A673 (cell line): Measurements from ENCODE around the gene MYO5B. TPM values are rescaled to one million over a fixed set of nuclear protein-coding genes. Genes with fewer than 3 reads are reported as not detected.

Source experiments
- BruUV-seq: library from RNA; stranded (reverse); fragments of 400-500 nt; replicated peaks from 2 replicates; lab custom pipeline; 2021; lab: Mats Ljungman, UMichigan
- CTCF ChIA-PET: fragments of 300-600 bp; sonication (Branson Sonifier 250); formaldehyde crosslinking; loops from one replicate; lab custom pipeline; 2022; ENCODE audit warnings: antibody characterized with exemption; lab: Charles Lee
- POLR2A ChIA-PET: fragments of 300-600 bp; sonication (Branson Sonifier 250); formaldehyde crosslinking; loops from one replicate; lab custom pipeline; 2022; ENCODE audit warnings: antibody characterized with exemption; ENCODE audit not compliant: low non-redundant PET; lab: Charles Lee
- DNase-seq: peaks from one replicate; pipeline ENCODE4 v3.0.0-alpha.2; 2015; ENCODE audit warnings: low spot score
- H3K27ac ChIP-seq: fragments of 200-600 bp; sonication (generic); 2 replicates; pipeline ENCODE4 v1.5.1; 2016; ENCODE audit warnings: mixed run types, low read depth, mild to moderate bottlenecking, mixed read lengths, antibody characterized with exemption, low read length; ENCODE audit not compliant: poor library complexity, severe bottlenecking
- H3K27me3 ChIP-seq: fragments of 200-600 bp; sonication (generic); replicated peaks from 2 replicates; pipeline ENCODE4 v1.6.1; 2017; ENCODE audit warnings: mixed run types, low read depth, mild to moderate bottlenecking, mixed read lengths, antibody characterized with exemption, low read length; ENCODE audit not compliant: insufficient read depth, poor library complexity
- H3K36me3 ChIP-seq: fragments of 200-600 bp; sonication (generic); 2 replicates; pipeline ENCODE4 v1.6.1; 2016; ENCODE audit warnings: mixed run types, mild to moderate bottlenecking, mixed read lengths, antibody characterized with exemption, low read length; ENCODE audit not compliant: insufficient read depth, poor library complexity, severe bottlenecking
- H3K4me1 ChIP-seq: fragments of 200-600 bp; sonication (generic); 2 replicates; pipeline ENCODE4 v1.6.1; 2017; ENCODE audit warnings: mixed run types, mild to moderate bottlenecking, mixed read lengths, antibody characterized with exemption, low read length; ENCODE audit not compliant: insufficient read depth, poor library complexity, severe bottlenecking
- H3K4me3 ChIP-seq: fragments of 200-600 bp; sonication (generic); 2 replicates; pipeline ENCODE4 v1.5.1; 2016; ENCODE audit warnings: low read depth, mixed run types, mild to moderate bottlenecking, mixed read lengths, low read length; ENCODE audit not compliant: poor library complexity, severe bottlenecking
- H3K9me3 ChIP-seq: fragments of 200-600 bp; sonication (generic); 2 replicates; pipeline ENCODE4 v1.6.1; 2016; ENCODE audit warnings: mixed run types, low read depth, mild to moderate bottlenecking, mixed read lengths, antibody characterized with exemption, low read length; ENCODE audit not compliant: poor library complexity, severe bottlenecking
- CTCF ChIP-seq: fragments of 300-800, 200-600 bp; sonication (generic); conservative IDR thresholded peaks from 2 replicates; pipeline ENCODE4 v1.5.1; 2017; ENCODE audit warnings: low read depth, mild to moderate bottlenecking, antibody characterized with exemption, low read length, moderate library complexity, mixed read lengths
- EZH2 ChIP-seq: fragments of 200-600 bp; sonication (generic); IDR thresholded peaks from 2 replicates; pipeline ENCODE4 v1.6.1; 2017; ENCODE audit warnings: borderline replicate concordance, low read depth, mild to moderate bottlenecking, mixed read lengths, antibody characterized with exemption, low read length; ENCODE audit not compliant: poor library complexity, severe bottlenecking
- intact Hi-C: fragments of 100-400 bp; cut with micrococcal nuclease; formaldehyde crosslinking; loops from one replicate; pipeline ENCODE4 v1.10.0; 2022; ENCODE audit not compliant: unreplicated experiment
- total RNA-seq: library from RNA; stranded (reverse); gene quantifications from 2 replicates; pipeline ENCODE4 v1.2.3, GENCODE V29; 2021

MYO5B gene
- total RNA-seq, 1 experiment from 2014 or later, result 0.30 TPM

- CTCF ChIA-PET, result no interaction called here
- no TSS peak for BruUV-seq
- POLR2A ChIA-PET, result no interaction called here
- Histone ChIP-seq H3K4me1 (no peaks in the 10 kb centered on the region), H3K4me3 (no peak overlapping the region), H3K27ac (no peak overlapping the region), H3K9me3 (no peaks in the 10 kb centered on the region), H3K36me3 (no peaks in the 10 kb centered on the region), H3K27me3 (peaks cover 28% of the 10 kb centered on the region)
- no peak for DNase-seq
- intact Hi-C loops, result no loop called here
- no peak for TF ChIP-seq EZH2
- TF ChIP-seq CTCF, result no peak
These were observed 28.0 kb downstream of the MYO5B start for GRCh38 chr18:50166901-50167300.

GRCh38 chr18:50163505-50163904 is 31.4 kb downstream of the MYO5B start:
- POLR2A ChIA-PET, result no interaction called here
- TF ChIP-seq EZH2, result no peak
- no peak for TF ChIP-seq CTCF
- no peak overlapping the region for H3K27ac ChIP-seq
- peaks cover 44% of the 10 kb centered on the region for H3K27me3 ChIP-seq
- no peaks in the 10 kb centered on the region for H3K36me3 ChIP-seq
- CTCF ChIA-PET, result no interaction called here
- no peaks in the 10 kb centered on the region for H3K9me3 ChIP-seq
- DNase-seq, result no peak
- H3K4me1 ChIP-seq, result no peaks in the 10 kb centered on the region
- no peak overlapping the region for H3K4me3 ChIP-seq
- intact Hi-C loops, result no loop called here
- no TSS peak for BruUV-seq

- H3K36me3 ChIP-seq, result no peaks in the 10 kb centered on the region
- peaks cover 49% of the 10 kb centered on the region for H3K27me3 ChIP-seq
- no peak overlapping the region for H3K4me3 ChIP-seq
- no peak for DNase-seq
- no peaks in the 10 kb centered on the region for H3K9me3 ChIP-seq
- ChIA-PET POLR2A (no interaction called here), CTCF (no interaction called here)
- no peaks in the 10 kb centered on the region for H3K4me1 ChIP-seq
- no peak overlapping the region for H3K27ac ChIP-seq
- intact Hi-C loops, result no loop called here
- TF ChIP-seq EZH2, result no peak
- TF ChIP-seq CTCF, result no peak
- BruUV-seq, result no TSS peak
These were observed 32.3 kb downstream of the MYO5B start for GRCh38 chr18:50162486-50163304.
